ENCODE measurements around the gene AP2A2. TPM values are rescaled to one million over a fixed set of nuclear protein-coding genes. Genes with fewer than 3 reads are reported as not detected.

Gene AP2A2
- total and polyA plus RNA-seq, 2 of the 4 experiments (the other 2 are of a cell fraction), result 19.9 to 49.0 TPM

DNA sequence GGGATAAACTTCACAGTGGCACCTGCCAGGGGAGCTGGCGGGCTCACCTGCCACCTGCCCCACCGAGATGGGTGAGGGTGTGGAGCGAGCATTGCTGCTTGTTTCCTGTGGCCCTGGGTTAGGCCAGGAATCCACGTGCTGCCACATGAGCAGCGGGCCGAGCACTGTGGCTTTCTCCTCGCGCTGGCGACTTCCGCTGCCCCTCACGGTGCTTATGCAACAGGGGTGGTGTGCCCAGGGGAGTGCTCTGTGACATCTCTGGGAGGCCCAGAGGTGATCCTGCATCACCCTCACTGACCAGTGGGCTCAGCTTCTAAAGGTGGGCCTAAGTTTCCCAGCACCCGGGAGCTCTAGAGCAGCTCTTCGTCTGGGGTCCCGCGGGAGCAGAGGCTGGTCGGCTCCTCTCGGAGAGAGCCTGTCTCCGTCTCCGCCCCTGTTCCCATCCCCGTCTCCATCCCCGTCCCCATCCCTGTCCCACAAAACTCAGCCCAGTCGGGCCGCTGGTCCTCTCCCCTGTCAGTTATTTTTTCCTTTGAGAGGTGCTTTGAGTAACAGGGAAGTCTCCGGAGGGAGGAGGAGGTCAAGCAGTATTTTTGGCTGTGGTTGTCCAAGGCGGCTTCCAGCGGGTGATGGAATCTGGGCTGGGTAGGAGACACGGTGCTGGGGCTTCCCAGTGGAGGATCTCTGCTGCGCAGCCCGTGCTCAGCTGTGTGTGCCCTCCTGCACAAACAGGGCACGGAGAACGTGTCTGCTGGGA, 42.5 kb downstream of the AP2A2 start:
- Histone ChIP-seq H3K4me3 (ENCODE audit: insufficient read depth, low read depth, low read length) (no peak overlapping the region), H2AK9ac (replicated peaks; ENCODE audit: low read depth, low read length, poor library complexity) (no peak overlapping the region), H3K9ac (ENCODE audit: low read depth, low read length) (no peak overlapping the region), H3K4me2 (ENCODE audit: low read depth, low read length) (no peak overlapping the region), H3K14ac (replicated peaks; ENCODE audit: low read depth, low read length) (no peak overlapping the region), H2BK120ac (ENCODE audit: low read depth, low read length) (no peak overlapping the region), H3K36me3 (ENCODE audit: control insufficient read depth, insufficient read depth, low read length) (peaks cover 39% of the 10 kb centered on the region), H3K56ac (ENCODE audit: extremely low read depth, insufficient read depth, low read length) (no peak overlapping the region), H3K27ac (ENCODE audit: insufficient read depth, low read length) (no peak overlapping the region), H4K5ac (ENCODE audit: low read depth, low read length) (no peak overlapping the region), H2BK5ac (ENCODE audit: low read depth, low read length, poor library complexity, severe bottlenecking) (no peak overlapping the region), H2BK20ac (ENCODE audit: low read depth, low read length) (no peak overlapping the region), H3K27me3 (ENCODE audit: control insufficient read depth, insufficient read depth, low read length) (no peaks in the 10 kb centered on the region), H3K23ac (ENCODE audit: low read depth, low read length) (no peak overlapping the region), H3K9me1 (ENCODE audit: insufficient read depth, low read length) (peaks cover 6% of the 10 kb centered on the region; the same call in 1 of the 2 replicates), H4K20me1 (ENCODE audit: insufficient read depth, low read length) (peaks cover 43% of the 10 kb centered on the region), H2AK5ac (ENCODE audit: low read depth, low read length) (no peak overlapping the region), H3K79me1 (ENCODE audit: low read depth in 1 of 2, low read length in 2 of 2) (peaks cover 26 to 67% of the 10 kb centered on the region in 2 experiments), H3K4ac (ENCODE audit: low read depth, low read length) (no peak overlapping the region), H3K18ac (ENCODE audit: low read depth, low read length) (no peak overlapping the region), H3K4me1 (ENCODE audit: control insufficient read depth, insufficient read depth, low read length) (peaks cover 5% of the 10 kb centered on the region), H2BK15ac (ENCODE audit: low read depth, low read length) (no peak overlapping the region), H2AFZ (replicated peaks; ENCODE audit: low read length, poor library complexity) (no peak overlapping the region), H4K8ac (ENCODE audit: low read depth in 2 of 2, low read length in 2 of 2) (no peak overlapping the region), H4K91ac (ENCODE audit: insufficient read depth, low read depth, low read length) (no peak overlapping the region), H3K9me3 (ENCODE audit: control insufficient read depth, insufficient read depth, low read length) (no peaks in the 10 kb centered on the region)
- DNase-seq (no peak), ATAC-seq (ENCODE audit: low read depth) (no peak)
- TF ChIP-seq ELK1 (IDR thresholded peaks at IDR 0.05; ENCODE audit: borderline replicate concordance, low read depth, low read length) (no peak), POLR2A (IDR thresholded peaks at IDR 0.05; ENCODE audit: low read depth, low read length) (no peak), CTCF (conservative IDR thresholded peaks at IDR 0.05; ENCODE audit: low read depth, low read length) (no peak), RAD21 (IDR thresholded peaks at IDR 0.05; ENCODE audit: low read length) (no peak), MXI1 (IDR thresholded peaks at IDR 0.05; ENCODE audit: borderline replicate concordance, low read depth, low read length) (no peak), FOS (IDR thresholded peaks at IDR 0.05; ENCODE audit: low read depth, low read length) (no peak), BHLHE40 (IDR thresholded peaks at IDR 0.05; ENCODE audit: low read depth, low read length) (no peak), SMC3 (IDR thresholded peaks at IDR 0.05; ENCODE audit: low read depth, low read length) (no peak), MAFK (IDR thresholded peaks at IDR 0.05; ENCODE audit: low read depth, low read length) (no peak)
- dilution Hi-C loops (cut with HindIII; ENCODE audit: low sequenced_read_pairs, unreplicated experiment) (no loop called here), intact Hi-C loops (cut with micrococcal nuclease) (loop anchor here (5.0 kb wide), 1 partner anchor 36 kb away; no protein-coding TSS in a partner anchor), in situ Hi-C loops (cut with MboI; ENCODE audit: low sequenced_read_pairs) (no loop called here)
- CTCF ChIA-PET, result no interaction called here
- BruUV-seq (replicated peaks), result no TSS peak
- 97% methylated on average over 7 of the region's 31 CpGs; no CpG with 5 or more reads in 1 of the 2 experiments for WGBS, 2 experiments (ENCODE audit: extremely low coverage in 2 of 2, insufficient read length in 1 of 2)
- POLR2A ChIA-PET (ENCODE audit: unreplicated experiment), result no interaction called here

Measured in IMR-90 (cell line).